Measurements from ENCODE around the gene IER2. TPM values are rescaled to one million over a fixed set of nuclear protein-coding genes. Genes with fewer than 3 reads are reported as not detected.

IER2 gene
- total and polyA plus RNA-seq, 2 donors (not counting 1 experiment from before 2014, with no cell fraction given) = 16.5 to 26.4 TPM

Other genes starting within 250 kb of the IER2 start
- not detected in 2 replicates for gene SYCE2, start 231.1 kb upstream of the IER2 start, total RNA-seq
- 0.19 and 0.40 TPM in 2 replicates for gene SYCE2, start 231.1 kb upstream of the IER2 start, polyA plus RNA-seq
- 38.6 and 49.6 TPM in 2 replicates for gene FARSA, start 216.7 kb upstream of the IER2 start, total RNA-seq
- 23.5 and 37.9 TPM in 2 replicates for gene FARSA, start 216.7 kb upstream of the IER2 start, polyA plus RNA-seq
- gene CALR, start 211.8 kb upstream of the IER2 start, total RNA-seq = 839 and 1,447 TPM in 2 replicates
- gene CALR, start 211.8 kb upstream of the IER2 start, polyA plus RNA-seq = 2,698 and 2,757 TPM in 2 replicates
- gene RAD23A, start 204.5 kb upstream of the IER2 start, total RNA-seq = 51.1 and 72.2 TPM in 2 replicates
- gene RAD23A, start 204.5 kb upstream of the IER2 start, polyA plus RNA-seq = 46.2 and 62.5 TPM in 2 replicates
- 17.7 and 19.7 TPM in 2 replicates for gene GADD45GIP1, start 193.2 kb upstream of the IER2 start, total RNA-seq
- 19.5 and 28.2 TPM in 2 replicates for gene GADD45GIP1, start 193.2 kb upstream of the IER2 start, polyA plus RNA-seq
- not detected in 2 replicates for gene DAND5, start 180.8 kb upstream of the IER2 start, total RNA-seq
- 0.03 TPM in 1 of 2 replicates, not detected in the other for gene DAND5, start 180.8 kb upstream of the IER2 start, polyA plus RNA-seq
- gene NFIX, start 154.9 kb upstream of the IER2 start, total RNA-seq = 55.2 and 74.8 TPM in 2 replicates
- gene NFIX, start 154.9 kb upstream of the IER2 start, polyA plus RNA-seq = 35.7 and 75.9 TPM in 2 replicates
- under 0.01 and 1.2 TPM in 2 replicates for gene LYL1, start 47.6 kb upstream of the IER2 start, total RNA-seq
- 0.26 and 0.30 TPM in 2 replicates for gene LYL1, start 47.6 kb upstream of the IER2 start, polyA plus RNA-seq
- gene TRMT1, start 33.7 kb upstream of the IER2 start, total RNA-seq = 20.3 and 21.8 TPM in 2 replicates
- 12.2 and 17.9 TPM in 2 replicates for gene TRMT1, start 33.7 kb upstream of the IER2 start, polyA plus RNA-seq
- gene NACC1, start 32.1 kb upstream of the IER2 start, total RNA-seq = 24.7 and 31.9 TPM in 2 replicates
- gene NACC1, start 32.1 kb upstream of the IER2 start, polyA plus RNA-seq = 33.5 and 64.7 TPM in 2 replicates
- gene STX10, start within 50 bp of the IER2 start, total RNA-seq = 69.2 and 78.1 TPM in 2 replicates
- 48.9 and 54.3 TPM in 2 replicates for gene STX10, start within 50 bp of the IER2 start, polyA plus RNA-seq

Data from fibroblast of lung (primary cell).